Muscle layer of colon (tissue), 2 donors: ENCODE measurements around the gene GNL2.

ENCODE experiments used
- H3K27ac ChIP-seq: one replicate; pipeline ENCODE4 v1.7.0; 2013; ENCODE audit warnings: low read depth, mild to moderate bottlenecking, low read length, moderate library complexity
- H3K27me3 ChIP-seq, 2 donors: one replicate each; pipeline ENCODE4 v1.7.0; 2013; ENCODE audit warnings: low read length in 2 of 2, mild to moderate bottlenecking in 2 of 2; ENCODE audit not compliant: insufficient read depth in 2 of 2, control insufficient read depth in 1 of 2
- H3K36me3 ChIP-seq: one replicate; pipeline ENCODE4 v1.7.0; 2013; ENCODE audit warnings: mild to moderate bottlenecking, low read length; ENCODE audit not compliant: insufficient read depth
- H3K4me1 ChIP-seq: one replicate; pipeline ENCODE4 v1.7.0; 2013; ENCODE audit warnings: mild to moderate bottlenecking, low read length; ENCODE audit not compliant: insufficient read depth
- H3K4me3 ChIP-seq, 2 donors: one replicate each; pipeline ENCODE4 v1.7.0; 2013; ENCODE audit warnings: low read length in 2 of 2, low read depth in 1 of 2, mild to moderate bottlenecking in 1 of 2, moderate library complexity in 1 of 2
- H3K9ac ChIP-seq: one replicate; pipeline ENCODE4 v1.7.0; 2013; ENCODE audit warnings: low read length
- H3K9me3 ChIP-seq: one replicate; pipeline ENCODE4 v1.7.0; 2013; ENCODE audit warnings: mild to moderate bottlenecking, low read length
- donor health status: abdominal sarcoma.
- donor health status: Adenocarcinoma of cecum.

Gene GNL2

GRCh38 chr1:37595440-37596181, at the start of gene GNL2:
GNL2 (minus strand) TSS chr1:37595937; CDS start chr1:37595822, 115 bp downstream.
- H3K27me3 ChIP-seq, result no peaks in the 10 kb centered on the region
- H3K9me3 ChIP-seq, result no peaks in the 10 kb centered on the region
- peak within 1 kb of the TSS; percentile 88 for H3K9ac ChIP-seq
- peak within 1 kb of the TSS; percentile 28 for H3K27ac ChIP-seq
- H3K4me3 ChIP-seq, result peak within 1 kb of the TSS; percentile 39 to 99
- peaks cover 22% of the 10 kb centered on the region for H3K4me1 ChIP-seq
- peaks cover 24% of the 10 kb centered on the region for H3K36me3 ChIP-seq

- H3K27me3 ChIP-seq, result peaks cover 0 to 7% of the 10 kb centered on the region in 2 donors
- no peaks in the 10 kb centered on the region for H3K4me1 ChIP-seq
- no peaks in the 10 kb centered on the region for H3K36me3 ChIP-seq
- H3K27ac ChIP-seq, result no peak overlapping the region
- H3K4me3 ChIP-seq, result no peak overlapping the region
- H3K9ac ChIP-seq, result no peak overlapping the region
- peaks cover 8% of the 10 kb centered on the region for H3K9me3 ChIP-seq
Observed at GRCh38 chr1:37641059-37641458, 45.3 kb upstream of the GNL2 start.

GRCh38 chr1:37636435-37636834, 40.7 kb upstream of the GNL2 start:
- peaks cover 3% of the 10 kb centered on the region for H3K4me1 ChIP-seq
- no peak overlapping the region for H3K27ac ChIP-seq
- no peaks in the 10 kb centered on the region for H3K9me3 ChIP-seq
- no peak overlapping the region for H3K9ac ChIP-seq
- peaks cover 26 to 41% of the 10 kb centered on the region in 2 donors for H3K27me3 ChIP-seq
- H3K4me3 ChIP-seq, result no peak overlapping the region
- no peaks in the 10 kb centered on the region for H3K36me3 ChIP-seq

- Histone ChIP-seq H3K9ac (no peak overlapping the region), H3K27me3 (peaks cover 26 to 51% of the 10 kb centered on the region in 2 donors), H3K4me1 (peaks cover 3% of the 10 kb centered on the region), H3K4me3 (no peak overlapping the region), H3K36me3 (no peaks in the 10 kb centered on the region), H3K27ac (no peak overlapping the region), H3K9me3 (no peaks in the 10 kb centered on the region)
Observed at GRCh38 chr1:37634992-37635902, 39.5 kb upstream of the GNL2 start.

GRCh38 chr1:37634244-37634991, 38.7 kb upstream of the GNL2 start, which contains the start of gene RSPO1:
RSPO1 (minus strand) TSS chr1:37634892; CDS start chr1:37629661, 5,231 bp downstream.
- H3K9me3 ChIP-seq, result no peaks in the 10 kb centered on the region
- H3K4me1 ChIP-seq, result peaks cover 3% of the 10 kb centered on the region
- no peaks in the 10 kb centered on the region for H3K36me3 ChIP-seq
- no peak within 1 kb of the TSS for H3K9ac ChIP-seq
- H3K4me3 ChIP-seq, result peak within 1 kb of the TSS in 1 of 2 donors; percentile 42
- H3K27ac ChIP-seq, result no peak within 1 kb of the TSS
- H3K27me3 ChIP-seq, result peaks cover 26 to 57% of the 10 kb centered on the region in 2 donors

GRCh38 chr1:37633938-37634243, 38.2 kb upstream of the GNL2 start:
- Histone ChIP-seq H3K27me3 (peaks cover 26 to 60% of the 10 kb centered on the region in 2 donors), H3K4me1 (peaks cover 3% of the 10 kb centered on the region), H3K9me3 (no peaks in the 10 kb centered on the region), H3K4me3 (no peak overlapping the region), H3K9ac (no peak overlapping the region), H3K27ac (no peak overlapping the region), H3K36me3 (no peaks in the 10 kb centered on the region)

- H3K9ac ChIP-seq, result no peak overlapping the region
- no peaks in the 10 kb centered on the region for H3K36me3 ChIP-seq
- no peak overlapping the region for H3K4me3 ChIP-seq
- H3K27me3 ChIP-seq, result peaks cover 26 to 60% of the 10 kb centered on the region in 2 donors
- H3K4me1 ChIP-seq, result peaks cover 3% of the 10 kb centered on the region
- no peak overlapping the region for H3K27ac ChIP-seq
- H3K9me3 ChIP-seq, result no peaks in the 10 kb centered on the region
Observed at GRCh38 chr1:37633040-37633937, 37.6 kb upstream of the GNL2 start.

- H3K36me3 ChIP-seq, result no peaks in the 10 kb centered on the region
- no peak overlapping the region for H3K4me3 ChIP-seq
- no peak overlapping the region for H3K9ac ChIP-seq
- H3K27ac ChIP-seq, result no peak overlapping the region
- H3K4me1 ChIP-seq, result peaks cover 3% of the 10 kb centered on the region
- H3K27me3 ChIP-seq, result peaks cover 26 to 53% of the 10 kb centered on the region in 2 donors
- H3K9me3 ChIP-seq, result no peaks in the 10 kb centered on the region
Observed at GRCh38 chr1:37631036-37631435, 35.3 kb upstream of the GNL2 start.

- no peaks in the 10 kb centered on the region for H3K36me3 ChIP-seq
- peaks cover 22 to 52% of the 10 kb centered on the region in 2 donors for H3K27me3 ChIP-seq
- H3K4me1 ChIP-seq, result peaks cover 3% of the 10 kb centered on the region
- no peak overlapping the region for H3K9ac ChIP-seq
- H3K9me3 ChIP-seq, result no peaks in the 10 kb centered on the region
- H3K4me3 ChIP-seq, result no peak overlapping the region
- H3K27ac ChIP-seq, result no peak overlapping the region
Observed at GRCh38 chr1:37630426-37631028, 34.8 kb upstream of the GNL2 start.

- Histone ChIP-seq H3K36me3 (no peaks in the 10 kb centered on the region), H3K9me3 (no peaks in the 10 kb centered on the region), H3K9ac (no peak overlapping the region), H3K4me1 (peaks cover 3% of the 10 kb centered on the region), H3K27ac (no peak overlapping the region), H3K27me3 (peaks cover 17 to 46% of the 10 kb centered on the region in 2 donors), H3K4me3 (no peak overlapping the region)
Observed at GRCh38 chr1:37629726-37630425, 34.1 kb upstream of the GNL2 start.
